NCI-H187 treated with DMSO at 0.1 percent for 48 hours (cell line): ENCODE data around the gene CXorf49B.

ENCODE experiments used
- DNase-seq: peaks from one replicate; lab custom pipeline; 2025; lab: John Stamatoyannopoulos, UW

CXorf49B gene

GRCh38 chrX:71815906-71816156, 52.7 kb downstream of the CXorf49B start:
- DNase-seq = no peak
